ENCODE data around the gene GSE1.

GRCh38 chr16:85627526-85628264 lies 14.6 kb downstream of the GSE1 start:
- TF ChIP-seq CTCF (IDR thresholded peaks at IDR 0.05) (no peak), POLR2A (IDR thresholded peaks at IDR 0.05) (no peak)

Measured in breast epithelium (tissue), 3 donors.